HG03045 (cell line): ENCODE data around the gene TGM3.

Experiments used
- ATAC-seq: cut with Tn5 transposase; IDR thresholded peaks from one replicate; pipeline ENCODE4 v1.9.1; 2021; ENCODE audit warnings: mild to moderate bottlenecking, moderate library complexity; ENCODE audit not compliant: unreplicated experiment

Gene TGM3

GRCh38 chr20:2373098-2373497, 77.3 kb downstream of the TGM3 start:
- no peak for ATAC-seq

DNA sequence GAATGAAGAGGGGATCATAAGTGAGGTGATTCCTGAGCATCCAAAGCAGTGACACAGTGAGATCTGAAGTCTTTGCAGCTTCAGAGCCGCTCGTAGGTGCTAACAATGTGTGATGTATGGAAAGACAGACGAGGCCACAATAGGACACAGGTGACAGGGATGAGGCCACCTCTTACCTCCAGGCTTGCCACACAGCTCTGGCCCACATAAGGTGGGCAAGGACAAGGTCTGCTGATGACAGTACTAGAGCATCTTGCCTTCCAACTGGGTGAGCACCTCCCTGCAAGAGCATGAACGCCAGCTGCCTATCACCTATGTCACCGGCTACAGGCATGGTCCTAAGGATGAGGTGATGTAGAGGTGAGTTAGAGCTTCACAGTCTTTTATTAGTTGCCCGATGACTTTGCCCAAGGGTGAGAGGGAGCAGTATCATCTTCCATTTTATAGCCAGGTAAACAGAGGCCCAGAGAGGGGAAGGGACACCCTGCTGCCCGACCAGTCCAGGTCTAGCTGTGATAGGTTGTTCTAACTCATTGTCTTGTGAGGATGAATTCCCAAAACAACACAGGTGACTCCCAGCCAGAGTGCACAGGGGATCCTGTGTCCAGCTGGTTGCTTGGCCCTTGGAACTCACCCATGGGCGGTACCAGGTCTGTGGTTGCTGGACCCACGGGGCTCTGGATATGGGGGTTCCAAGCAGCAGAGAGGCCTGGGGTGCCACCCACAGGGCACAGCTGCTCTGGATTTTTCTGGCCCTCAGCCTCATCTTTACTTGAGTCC, 78.7 kb downstream of the TGM3 start:
- no peak for ATAC-seq

GRCh38 chr20:2378893-2379292, 83.1 kb downstream of the TGM3 start:
- ATAC-seq = no peak

GRCh38 chr20:2379511-2380229, 83.9 kb downstream of the TGM3 start:
- no peak for ATAC-seq

GRCh38 chr20:2380601-2381000, 84.8 kb downstream of the TGM3 start, which contains the start of gene TGM6:
Gene TGM6 (plus strand): TSS chr20:2380901. CDS start chr20:2380969, 68 bp downstream.
- ATAC-seq = no peak

DNA sequence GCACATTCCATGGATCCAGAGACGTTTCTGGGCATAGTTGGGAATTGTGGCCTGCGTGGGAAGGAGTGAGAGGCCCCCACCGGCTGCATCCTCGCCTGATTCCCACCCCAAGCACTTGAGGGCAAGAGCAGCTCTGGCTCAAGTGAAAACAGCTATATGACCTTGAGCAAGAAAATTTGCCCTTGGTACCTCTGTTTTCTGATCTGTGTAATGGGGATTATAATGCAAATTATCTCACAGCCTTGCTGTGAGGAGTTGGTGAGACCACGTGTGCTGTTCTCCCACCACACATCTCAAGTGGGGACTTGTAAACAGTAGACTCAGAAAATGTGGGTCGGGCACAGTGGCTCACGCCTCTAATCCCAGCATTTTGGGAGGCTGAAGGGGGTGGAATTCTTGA, 85.5 kb downstream of the TGM3 start:
- ATAC-seq = no peak

DNA sequence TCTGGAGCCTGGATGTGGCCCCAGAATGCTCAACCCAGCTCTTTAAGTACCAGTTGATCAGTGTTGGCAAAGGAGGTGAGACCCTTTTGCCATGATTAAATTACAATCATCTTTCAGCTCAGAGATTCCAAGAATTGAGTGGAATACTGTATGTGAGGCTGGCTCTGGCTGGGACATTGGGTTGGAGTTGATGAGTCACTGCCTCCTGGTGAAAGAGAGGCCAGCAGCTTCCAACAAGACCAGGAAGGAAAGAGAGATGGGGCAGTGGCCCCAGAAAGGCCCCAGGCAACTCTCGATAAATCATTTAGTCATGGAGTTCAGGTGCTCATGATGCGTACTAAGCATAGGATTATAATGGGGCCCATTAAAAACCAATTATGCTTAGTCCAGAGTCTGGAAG, 87.0 kb downstream of the TGM3 start:
- no peak for ATAC-seq

DNA sequence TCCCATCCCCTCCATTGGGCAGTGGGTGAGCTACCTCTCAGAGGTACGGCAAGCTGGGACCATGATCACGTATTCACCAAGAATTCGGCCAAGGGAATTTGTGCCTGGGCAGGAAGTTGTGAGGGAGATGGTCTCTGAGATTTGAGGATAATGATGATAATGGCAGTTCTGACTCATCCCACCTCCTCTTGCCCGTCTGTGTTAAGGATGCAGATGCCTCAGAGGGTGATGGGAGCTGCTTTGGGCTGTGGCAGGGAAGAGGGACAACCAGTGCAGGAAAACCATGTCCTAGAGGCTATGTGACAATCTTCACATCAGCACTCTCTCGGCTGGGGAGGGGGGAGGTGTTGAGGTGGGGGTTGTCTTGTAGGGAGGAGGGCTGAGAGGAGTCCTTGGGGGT, 89.2 kb downstream of the TGM3 start:
- ATAC-seq = no peak

DNA sequence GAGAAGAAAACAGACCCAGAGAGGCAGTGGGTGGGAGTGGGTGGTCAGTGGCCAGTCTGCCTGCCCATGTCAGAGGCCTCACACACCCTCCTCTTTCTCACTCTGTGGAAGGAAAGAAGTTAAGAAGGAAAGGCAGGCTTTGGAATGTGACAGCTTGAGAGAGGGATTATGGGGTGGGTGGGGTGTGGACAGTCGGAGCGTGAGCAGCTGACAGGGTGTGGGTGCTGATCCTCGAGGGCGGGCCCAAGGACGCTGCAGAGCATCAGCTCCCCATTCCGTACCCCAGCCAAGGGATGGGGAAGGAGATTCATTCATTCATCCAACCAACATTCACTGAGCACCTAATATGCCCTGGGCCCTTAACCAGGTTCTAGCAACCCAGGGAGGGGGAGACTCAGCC, 89.7 kb downstream of the TGM3 start:
- ATAC-seq = no peak

GRCh38 chr20:2386516-2387179, 90.8 kb downstream of the TGM3 start:
- ATAC-seq = no peak

GRCh38 chr20:2387180-2387577, 91.4 kb downstream of the TGM3 start:
- no peak for ATAC-seq

GRCh38 chr20:2387580-2387979, 91.8 kb downstream of the TGM3 start:
- ATAC-seq = no peak
